ENCODE measurements around the gene PDCD1.

GRCh38 chr2:241901018-241901380, 42.3 kb upstream of the PDCD1 start:
- no peak for TF ChIP-seq CTCF (IDR thresholded peaks at IDR 0.05)
- TF ChIP-seq POLR2A (IDR thresholded peaks at IDR 0.05), result no peak
